Measurements from ENCODE around the gene STX8.
"Not testable (repeated sequence)": the region's sequence is repeated elsewhere in the genome, so short reads cannot be mapped to it uniquely, and the experiment has no call there.

STX8 gene

GRCh38 chr17:9568957-9569588 lies 6.5 kb downstream of the STX8 start:
- no peak for DNase-seq (ENCODE audit: low spot score)
- no peak overlapping the region for H3K27ac ChIP-seq
- H3K4me3 ChIP-seq = no peak overlapping the region
- no peak for TF ChIP-seq CTCF (IDR thresholded peaks at IDR 0.05)

GRCh38 chr17:9568004-9568403 lies 7.6 kb downstream of the STX8 start:
- H3K4me3 ChIP-seq = no peak overlapping the region
- H3K27ac ChIP-seq = no peak overlapping the region
- DNase-seq (ENCODE audit: low spot score) = no peak
- no peak for TF ChIP-seq CTCF (IDR thresholded peaks at IDR 0.05)

GRCh38 chr17:9566739-9567138 lies 8.9 kb downstream of the STX8 start:
- not testable (repeated sequence) for H3K27ac ChIP-seq; DNase-seq (ENCODE audit: low spot score); H3K4me3 ChIP-seq

- TF ChIP-seq CTCF (IDR thresholded peaks at IDR 0.05) = no peak
- no peak for DNase-seq (ENCODE audit: low spot score)
- no peak overlapping the region for H3K27ac ChIP-seq
- H3K4me3 ChIP-seq = no peak overlapping the region
Observed at GRCh38 chr17:9566067-9566466, 9.6 kb downstream of the STX8 start.

GRCh38 chr17:9564104-9564503 lies 11.5 kb downstream of the STX8 start:
- TF ChIP-seq CTCF (IDR thresholded peaks at IDR 0.05) = no peak
- H3K4me3 ChIP-seq = no peak overlapping the region
- DNase-seq (ENCODE audit: low spot score) = no peak
- H3K27ac ChIP-seq = no peak overlapping the region

- Histone ChIP-seq H3K27ac (no peak overlapping the region), H3K4me3 (no peak overlapping the region)
- no peak for TF ChIP-seq CTCF (IDR thresholded peaks at IDR 0.05)
- no peak for DNase-seq (ENCODE audit: low spot score)
Observed at GRCh38 chr17:9557857-9558256, 17.8 kb downstream of the STX8 start.

- DNase-seq (ENCODE audit: low spot score) = no peak
- no peak overlapping the region for H3K27ac ChIP-seq
- TF ChIP-seq CTCF (IDR thresholded peaks at IDR 0.05) = no peak
- no peak overlapping the region for H3K4me3 ChIP-seq
Observed at GRCh38 chr17:9557161-9557755, 18.4 kb downstream of the STX8 start.

- H3K27ac ChIP-seq; H3K4me3 ChIP-seq; DNase-seq (ENCODE audit: low spot score): not testable (repeated sequence)
Observed at GRCh38 chr17:9554715-9555114, 20.9 kb downstream of the STX8 start.

Data from coronary artery (tissue), 2 donors.